WTC11 (cell line): ENCODE data around the gene ATF7IP. TPM values are rescaled to one million over a fixed set of nuclear protein-coding genes. Genes with fewer than 3 reads are reported as not detected.

ENCODE experiments used
- ATAC-seq: fragments of 200-7000 bp; cut with Tn5 transposase; 2 replicates; pipeline ENCODE4 v1.10.0; 2021; ENCODE audit warnings: mild to moderate bottlenecking, moderate library complexity
- CTCF ChIA-PET: fragments of 300-600 bp; sonication (Branson Sonifier 250); formaldehyde crosslinking; loops from one replicate; lab custom pipeline; 2021; ENCODE audit warnings: antibody characterized with exemption; lab: Charles Lee
- POLR2A ChIA-PET: fragments of 350-600 bp; sonication (Branson Sonifier 250); formaldehyde crosslinking; loops from one replicate; lab custom pipeline; 2021; ENCODE audit warnings: antibody characterized with exemption; lab: Charles Lee
- DNase-seq: peaks from one replicate; pipeline ENCODE4 v3.0.0; 2021; ENCODE audit warnings: low spot score
- H3K27ac Mint-ChIP-seq: 2 replicates; pipeline ENCODE4 v1.8.0; 2021; ENCODE audit warnings: mixed read lengths
- H3K27me3 Mint-ChIP-seq: 2 replicates; pipeline ENCODE4 v1.8.0; 2021; ENCODE audit warnings: low read depth, mild to moderate bottlenecking, moderate library complexity, mixed read lengths
- H3K36me3 Mint-ChIP-seq: 2 replicates; pipeline ENCODE4 v1.8.0; 2021; ENCODE audit warnings: mixed read lengths
- H3K4me1 Mint-ChIP-seq: 2 replicates; pipeline ENCODE4 v1.8.0; 2022; ENCODE audit warnings: mixed read lengths
- H3K4me3 Mint-ChIP-seq: 2 replicates; pipeline ENCODE4 v1.8.0; 2021; ENCODE audit warnings: mild to moderate bottlenecking, moderate library complexity, mixed read lengths
- H3K9me3 Mint-ChIP-seq: 2 replicates; pipeline ENCODE4 v1.8.0; 2021; ENCODE audit warnings: mixed read lengths
- AR ChIP-seq: fragments of 250-450 bp; sonication (Bioruptor Pico); IDR thresholded peaks from 2 replicates; pipeline ENCODE4 v1.9.0; 2021; ENCODE audit warnings: mild to moderate bottlenecking
- ARID4B ChIP-seq: sonication (generic); formaldehyde crosslinking; IDR thresholded peaks from 2 replicates; pipeline ENCODE4 v1.8.0; 2023; ENCODE audit warnings: missing genetic modification reagents, mild to moderate bottlenecking, borderline replicate concordance
- ATF6 ChIP-seq: sonication (generic); formaldehyde crosslinking; IDR thresholded peaks from 2 replicates; pipeline ENCODE4 v1.8.1; 2023; ENCODE audit warnings: mild to moderate bottlenecking, missing genetic modification reagents
- CBFB ChIP-seq: sonication (generic); formaldehyde crosslinking; IDR thresholded peaks from 2 replicates; pipeline ENCODE4 v1.8.1; 2022; ENCODE audit warnings: mild to moderate bottlenecking, low read depth, missing genetic modification reagents
- CREM ChIP-seq: sonication (generic); formaldehyde crosslinking; IDR thresholded peaks from 2 replicates; pipeline ENCODE4 v1.8.1; 2022; ENCODE audit warnings: mild to moderate bottlenecking, missing genetic modification reagents, moderate library complexity
- EMX1 ChIP-seq: fragments of 250-450 bp; sonication (Bioruptor Pico); IDR thresholded peaks from 2 replicates; pipeline ENCODE4 v1.8.0; 2021; ENCODE audit warnings: mild to moderate bottlenecking
- ERG ChIP-seq: fragments of 250-450 bp; sonication (Bioruptor Pico); IDR thresholded peaks from 2 replicates; pipeline ENCODE4 v1.8.0; 2021; ENCODE audit warnings: mild to moderate bottlenecking
- ESRRA ChIP-seq: sonication (generic); formaldehyde crosslinking; IDR thresholded peaks from 2 replicates; pipeline ENCODE4 v1.8.1; 2022; ENCODE audit warnings: mild to moderate bottlenecking, missing genetic modification reagents, borderline replicate concordance
- FOXJ3 ChIP-seq: sonication (generic); formaldehyde crosslinking; IDR thresholded peaks from 2 replicates; pipeline ENCODE4 v1.9.0; 2021; ENCODE audit warnings: missing genetic modification reagents, mild to moderate bottlenecking, borderline replicate concordance
- GTF2I ChIP-seq: fragments of 250-450 bp; sonication (Bioruptor Pico); conservative IDR thresholded peaks from 2 replicates; pipeline ENCODE4 v1.4.0; 2021; ENCODE audit warnings: mild to moderate bottlenecking
- HMGA2 ChIP-seq: fragments of 250-450 bp; sonication (Bioruptor Pico); IDR thresholded peaks from 2 replicates; pipeline ENCODE4 v1.4.0; 2021; ENCODE audit warnings: mild to moderate bottlenecking, moderate library complexity
- HMGXB4 ChIP-seq: sonication (generic); formaldehyde crosslinking; IDR thresholded peaks from 2 replicates; pipeline ENCODE4 v1.8.1; 2023; ENCODE audit warnings: mild to moderate bottlenecking, moderate library complexity, missing genetic modification reagents
- KAT7 ChIP-seq: sonication (generic); formaldehyde crosslinking; IDR thresholded peaks from 2 replicates; pipeline ENCODE4 v1.8.1; 2023; ENCODE audit warnings: missing genetic modification reagents, mild to moderate bottlenecking, borderline replicate concordance
- MYBL2 ChIP-seq: sonication (generic); formaldehyde crosslinking; IDR thresholded peaks from 2 replicates; pipeline ENCODE4 v1.8.1; 2023; ENCODE audit warnings: mild to moderate bottlenecking, moderate library complexity, missing genetic modification reagents
- SMAD3 ChIP-seq: sonication (generic); formaldehyde crosslinking; IDR thresholded peaks from 2 replicates; pipeline ENCODE4 v1.8.0; 2022; ENCODE audit warnings: missing genetic modification reagents, mild to moderate bottlenecking, borderline replicate concordance
- TEAD4 ChIP-seq: sonication (generic); formaldehyde crosslinking; IDR thresholded peaks from 2 replicates; pipeline ENCODE4 v1.8.0; 2022; ENCODE audit warnings: mild to moderate bottlenecking, missing genetic modification reagents
- ZMAT4 ChIP-seq: fragments of 250-450 bp; sonication (Bioruptor Pico); IDR thresholded peaks from 2 replicates; pipeline ENCODE4 v1.9.0; 2021; ENCODE audit warnings: mild to moderate bottlenecking
- ZNF281 ChIP-seq: sonication (generic); formaldehyde crosslinking; IDR thresholded peaks from 2 replicates; pipeline ENCODE4 v1.8.0; 2023; ENCODE audit warnings: mild to moderate bottlenecking, missing genetic modification reagents
- ZNF423 ChIP-seq: fragments of 250-450 bp; sonication (Bioruptor Pico); IDR thresholded peaks from 2 replicates; pipeline ENCODE4 v2.1.2; 2022; ENCODE audit warnings: mild to moderate bottlenecking, moderate library complexity
- ZNF512 ChIP-seq: sonication (generic); formaldehyde crosslinking; IDR thresholded peaks from 2 replicates; pipeline ENCODE4 v1.8.1; 2022; ENCODE audit warnings: missing genetic modification reagents, borderline replicate concordance
- total RNA-seq: library from RNA; stranded (reverse); gene quantifications from 3 replicates; pipeline ENCODE4 v1.2.3, GENCODE V29; 2021

ATF7IP gene
- total RNA-seq, 1 experiment from 2014 or later: 141 TPM

GRCh38 chr12:14482886-14483285 lies 117.4 kb downstream of the ATF7IP start (continued):
- no peak for TF ChIP-seq ESRRA (CRISPR knock-in tag)
- TF ChIP-seq ERG (CRISPR knock-in tag): no peak
- TF ChIP-seq CREM: no peak
- TF ChIP-seq ATF6 (CRISPR knock-in tag): no peak

GRCh38 chr12:14495326-14495725 lies 129.8 kb downstream of the ATF7IP start:
- H3K36me3 Mint-ChIP-seq: peaks cover 84% of the 10 kb centered on the region
- H3K9me3 Mint-ChIP-seq: peaks cover 14% of the 10 kb centered on the region
- DNase-seq (no peak), ATAC-seq (no peak)
- CTCF ChIA-PET: no interaction called here
- H3K4me1 Mint-ChIP-seq: 0 out of 2 replicates have a peak, but pooled peaks cover 8% of the 10 kb centered on the region
- H3K27me3 Mint-ChIP-seq: no peaks in the 10 kb centered on the region
- H3K4me3 Mint-ChIP-seq: no peak overlapping the region
- H3K27ac Mint-ChIP-seq: no peak overlapping the region
- POLR2A ChIA-PET: no interaction called here
- TF ChIP-seq TEAD4: no peak
- no peak for TF ChIP-seq HMGA2 (CRISPR knock-in tag)
- TF ChIP-seq EMX1: no peak
- TF ChIP-seq SMAD3 (CRISPR knock-in tag): no peak
- no peak for TF ChIP-seq ZNF423 (CRISPR knock-in tag)
- TF ChIP-seq HMGXB4: no peak
- no peak for TF ChIP-seq GTF2I (CRISPR knock-in tag)
- TF ChIP-seq ZNF512 (CRISPR knock-in tag): no peak
- TF ChIP-seq ARID4B (CRISPR knock-in tag): no peak
- TF ChIP-seq AR: no peak
- TF ChIP-seq ZMAT4 (CRISPR knock-in tag): no peak
- TF ChIP-seq KAT7 (CRISPR knock-in tag): no peak
- no peak for TF ChIP-seq FOXJ3 (CRISPR knock-in tag)
- no peak for TF ChIP-seq CBFB
- no peak for TF ChIP-seq ZNF281 (CRISPR knock-in tag)
- no peak for TF ChIP-seq MYBL2 (CRISPR knock-in tag)
